GM12878 (cell line): ENCODE measurements around the gene NR2F1-AS1. TPM values are rescaled to one million over a fixed set of nuclear protein-coding genes. Genes with fewer than 3 reads are reported as not detected.

Source experiments
- ATAC-seq: fragments of 200-7000 bp; cut with Tn5 transposase; 3 replicates; pipeline ENCODE4 v1.9.1; 2020; ENCODE audit warnings: mild to moderate bottlenecking, moderate library complexity
- BruUV-seq: library from RNA; stranded (reverse); fragments of 400-500 nt; replicated peaks from 2 replicates; lab custom pipeline; 2021; lab: Mats Ljungman, UMichigan
- CTCF ChIA-PET: fragments of 300-600 bp; sonication (Branson Sonifier 250); formaldehyde crosslinking; extraction: SDS; loops from one replicate; lab custom pipeline; 2021; ENCODE audit warnings: inconsistent platforms; lab: Yijun Ruan, JAX
- POLR2A ChIA-PET: fragments of 350-600 bp; formaldehyde crosslinking; extraction: SDS; loops from one replicate; lab custom pipeline; 2021; ENCODE audit warnings: inconsistent platforms; lab: Charles Lee
- RAD21 ChIA-PET: fragments of 300-600 bp; sonication (Branson Sonifier 250); formaldehyde crosslinking; loops from one replicate; lab custom pipeline; 2023; ENCODE audit warnings: antibody characterized with exemption; ENCODE audit not compliant: unreplicated experiment; lab: Charles Lee
- SMC1A ChIA-PET: fragments of 300-600 bp; sonication (Branson Sonifier 250); formaldehyde crosslinking; loops from one replicate; lab custom pipeline; 2023; ENCODE audit not compliant: unreplicated experiment, uncharacterized antibody; lab: Charles Lee
- DNase-seq: peaks from one replicate; pipeline ENCODE4 v3.0.0-alpha.2; 2011; ENCODE audit warnings: low read depth, low spot score
- FAIRE-seq: peaks from 3 replicates; lab custom pipeline; 2011; peaks lifted over from hg19 to GRCh38; lab: Jason Lieb, UNC
- H2AFZ ChIP-seq: 2 replicates; pipeline ENCODE4 v1.6.0; 2011; ENCODE audit warnings: low read depth, low read length, control low read depth; ENCODE audit not compliant: control insufficient read depth
- H3K27ac ChIP-seq: 2 replicates; pipeline ENCODE4 v1.5.1; 2011; ENCODE audit warnings: control low read depth; ENCODE audit not compliant: control insufficient read depth, insufficient read depth
- H3K27me3 ChIP-seq, 2 experiments: replicated peaks in 1 of 2; 2 replicates each; pipeline versions ENCODE4 v1.6.0 to v1.6.1; 2011; ENCODE audit warnings: low read length in 1 of 2; ENCODE audit not compliant: control insufficient read depth in 2 of 2, insufficient read depth in 2 of 2
- H3K36me3 ChIP-seq, 2 experiments: 2 replicates each; pipeline ENCODE4 v1.5.1; 2011; ENCODE audit warnings: low read length in 1 of 2; ENCODE audit not compliant: control insufficient read depth in 2 of 2, insufficient read depth in 2 of 2
- H3K4me1 ChIP-seq: 2 replicates; pipeline ENCODE4 v1.6.1; 2011; ENCODE audit warnings: mild to moderate bottlenecking, low read length, moderate library complexity, mixed read lengths; ENCODE audit not compliant: control insufficient read depth, insufficient read depth
- H3K4me2 ChIP-seq: 2 replicates; pipeline ENCODE4 v1.6.0; 2011; ENCODE audit warnings: control low read depth; ENCODE audit not compliant: control insufficient read depth, insufficient read depth
- H3K4me3 ChIP-seq: fragments of 200-600 bp; sonication (generic); 2 replicates; pipeline ENCODE4 v1.5.1; 2016
- H3K79me2 ChIP-seq: 2 replicates; pipeline ENCODE4 v1.6.0; 2011; ENCODE audit warnings: low read length; ENCODE audit not compliant: control insufficient read depth, insufficient read depth
- H3K9ac ChIP-seq: 2 replicates; pipeline ENCODE4 v1.8.0; 2011; ENCODE audit warnings: low read length, control low read depth, mixed read lengths; ENCODE audit not compliant: control insufficient read depth, insufficient read depth
- H3K9me3 ChIP-seq: replicated peaks from 3 replicates; pipeline ENCODE4 v1.5.1; 2011; ENCODE audit warnings: mild to moderate bottlenecking, low read length; ENCODE audit not compliant: control insufficient read depth, insufficient read depth
- H4K20me1 ChIP-seq: 2 replicates; pipeline ENCODE4 v1.6.0; 2011; ENCODE audit not compliant: control insufficient read depth, insufficient read depth
- CBFB ChIP-seq: IDR thresholded peaks from 2 replicates; pipeline ENCODE4 v1.6.1; 2016; ENCODE audit warnings: antibody characterized with exemption, low read depth
- CHD1 ChIP-seq: IDR thresholded peaks from 2 replicates; pipeline ENCODE4 v1.6.1; 2012; ENCODE audit warnings: low read depth, low read length, improper control_type of control experiment
- E4F1 ChIP-seq: fragments of 450-650 bp; IDR thresholded peaks from 2 replicates; pipeline ENCODE4 v1.6.1; 2018; ENCODE audit warnings: borderline replicate concordance, mild to moderate bottlenecking; ENCODE audit not compliant: partially characterized antibody
- FOS ChIP-seq: IDR thresholded peaks from 3 replicates; pipeline ENCODE4 v1.6.1; 2011; ENCODE audit warnings: borderline replicate concordance; ENCODE audit not compliant: insufficient read length; ENCODE audit errors: extremely low read depth
- JUND ChIP-seq: IDR thresholded peaks from 2 replicates; pipeline ENCODE4 v1.6.1; 2012; ENCODE audit warnings: low read depth, mild to moderate bottlenecking, low read length, improper control_type of control experiment, moderate library complexity
- MTA3 ChIP-seq: IDR thresholded peaks from 2 replicates; pipeline ENCODE4 v1.6.1; 2012; ENCODE audit warnings: low read length, inconsistent platforms, borderline replicate concordance
- NFIC ChIP-seq: IDR thresholded peaks from 2 replicates; pipeline ENCODE4 v1.6.1; 2012; ENCODE audit warnings: low read depth, mild to moderate bottlenecking, inconsistent platforms, low read length, moderate library complexity
- NFYB ChIP-seq: IDR thresholded peaks from 2 replicates; pipeline ENCODE4 v1.6.1; 2011; ENCODE audit warnings: low read depth, mild to moderate bottlenecking, low read length, improper control_type of control experiment, moderate library complexity; ENCODE audit not compliant: insufficient read depth
- NR2F1 ChIP-seq: fragments of 450-650 bp; conservative IDR thresholded peaks from 2 replicates; pipeline ENCODE4 v1.6.1; 2017; ENCODE audit warnings: mild to moderate bottlenecking
- RFX5 ChIP-seq: IDR thresholded peaks from 2 replicates; pipeline ENCODE4 v1.6.1; 2011; ENCODE audit warnings: low read depth, low read length, improper control_type of control experiment
- RUNX3 ChIP-seq: IDR thresholded peaks from 2 replicates; pipeline ENCODE4 v1.6.1; 2012; ENCODE audit warnings: low read length, inconsistent platforms
- SP1 ChIP-seq: IDR thresholded peaks from one replicate; pipeline ENCODE4 v1.6.1; 2011; ENCODE audit warnings: low read depth, low read length
- SUZ12 ChIP-seq: fragments of 200-600 bp; sonication (generic); IDR thresholded peaks from one replicate; pipeline ENCODE4 v1.6.1; 2018; ENCODE audit warnings: antibody characterized with exemption, mild to moderate bottlenecking; ENCODE audit not compliant: unreplicated experiment
- WRNIP1 ChIP-seq: IDR thresholded peaks from 2 replicates; pipeline ENCODE4 v1.6.1; 2011; ENCODE audit warnings: low read depth, low read length, improper control_type of control experiment, borderline replicate concordance
- YBX1 ChIP-seq: fragments of 450-650 bp; IDR thresholded peaks from 2 replicates; pipeline ENCODE4 v1.6.1; 2016; ENCODE audit warnings: antibody characterized with exemption
- ZNF217 ChIP-seq: fragments of 450-650 bp; IDR thresholded peaks from 2 replicates; pipeline ENCODE4 v1.6.1; 2017; ENCODE audit warnings: antibody characterized with exemption, mild to moderate bottlenecking
- ZNF274 ChIP-seq: IDR thresholded peaks from one replicate; pipeline ENCODE4 v1.8.0; 2011; ENCODE audit not compliant: insufficient read length, insufficient read depth
- WGBS: methylation state at CpG from one replicate; pipeline ENCODE4 v1.1.6; 2016; ENCODE audit warnings: low lambda C conversion rate; ENCODE audit not compliant: insufficient replicate concordance, insufficient coverage; ENCODE audit errors: missing lambda C conversion rate; 5-methylcytosine and 5-hydroxymethylcytosine counted together
- in situ Hi-C: fragments of 300-500 bp; cut with MboI; formaldehyde crosslinking; loops from 9 replicates; pipeline ENCODE4 v1.14.3; 2018; ENCODE audit warnings: mixed read lengths
- intact Hi-C: fragments of 100-400 bp; cut with micrococcal nuclease; formaldehyde crosslinking; loops from one replicate; pipeline ENCODE4 v1.14.2; 2022; ENCODE audit not compliant: unreplicated experiment
- polyA plus RNA-seq, 11 experiments: library from polyadenylated mRNA; depleted of rRNA in 4 of 11; unstranded in 6 of 11; stranded (reverse) in 5 of 11; fragments of >200 nt; fragmentation: Nextera tagmentation in 4 of 11; fragmentation: Illumina TruSeq in 1 of 11; extraction: Ambion mirVana in 4 of 11; extraction: Trizol in 1 of 11; gene quantifications; 1 replicate in 1 of 11; 2 replicates in 10 of 11; pipeline versions ENCODE4 v1.2.1 to v1.2.3, GENCODE V29; 2011 to 2016; ENCODE audit warnings: inconsistent platforms in 2 of 11, missing spikeins in 2 of 11, low read depth in 1 of 11
- total RNA-seq, 4 experiments: library from RNA; depleted of rRNA in 3 of 4; stranded (reverse); fragments of >200 nt in 3 of 4; fragmentation: Illumina TruSeq in 1 of 4; extraction: Trizol in 1 of 4; gene quantifications; 2 replicates each; pipeline versions ENCODE4 v1.2.1 to v1.2.3, GENCODE V29; 2013 to 2021

NR2F1-AS1 gene
- total and polyA plus RNA-seq, 10 of the 15 experiments (the other 5 are each of a cell fraction or from before 2014, with no cell fraction given), result 0.11 to 0.85 (median 0.27) TPM

DNA sequence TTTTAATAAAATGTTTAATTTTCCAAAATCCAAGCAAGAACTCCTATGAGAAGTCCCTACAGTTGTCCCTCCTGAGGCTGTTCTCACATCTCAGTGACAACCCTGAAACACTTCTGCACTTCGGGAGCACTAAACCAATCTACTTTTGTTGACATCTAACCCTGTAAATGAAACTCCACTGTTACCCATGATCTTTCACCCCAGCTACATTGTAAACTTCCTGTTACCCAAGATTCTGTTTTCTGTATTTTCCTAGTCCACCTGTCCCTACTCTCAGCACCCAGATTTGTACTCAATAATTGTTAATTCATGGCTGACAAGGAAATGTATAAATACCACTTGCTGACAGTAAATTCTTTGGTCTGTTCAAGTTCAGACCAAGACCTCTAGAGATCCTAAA lies 153.7 kb downstream of the NR2F1-AS1 start:
- intact Hi-C loops (no loop called here), in situ Hi-C loops (no loop called here)
- Histone ChIP-seq H3K9ac (no peak overlapping the region), H3K4me1 (no peaks in the 10 kb centered on the region), H3K79me2 (no peaks in the 10 kb centered on the region), H2AFZ (no peak overlapping the region), H3K4me3 (no peak overlapping the region), H3K27me3 (no peaks in the 10 kb centered on the region; a peak in 1 of 4 replicates), H4K20me1 (no peaks in the 10 kb centered on the region), H3K9me3 (no peaks in the 10 kb centered on the region), H3K36me3 (no peaks in the 10 kb centered on the region), H3K4me2 (no peak overlapping the region), H3K27ac (no peak overlapping the region)
- SMC1A ChIA-PET, result interaction anchor here (1.4 kb wide), 1 partner anchor 10 kb away, joined by 3 read pairs; no protein-coding TSS in a partner anchor
- DNase-seq (no peak), FAIRE-seq (no peak), ATAC-seq (no peak)
- POLR2A ChIA-PET, result no interaction called here
- WGBS, result 0% methylated on average over 1 of the region's 1 CpG
- TF ChIP-seq SUZ12 (no peak), JUND (no peak), E4F1 (no peak), CHD1 (no peak), WRNIP1 (no peak), RFX5 (no peak), ZNF217 (no peak), FOS (no peak), MTA3 (no peak), SP1 (no peak), NR2F1 (no peak), RUNX3 (no peak), ZNF274 (no peak), CBFB (no peak), NFIC (no peak), NFYB (no peak), YBX1 (no peak)
- no TSS peak for BruUV-seq
- CTCF ChIA-PET, result no interaction called here
- RAD21 ChIA-PET, result no interaction called here
